ENCODE measurements around the gene FOXP4.

Gene FOXP4

GRCh38 chr6:41586252-41587007 is 40.2 kb downstream of the FOXP4 start:
- DNase-seq = no peak

GRCh38 chr6:41587131-41587879 is 41.1 kb downstream of the FOXP4 start:
- DNase-seq = no peak

- DNase-seq = no peak
Observed at GRCh38 chr6:41588111-41588510, 41.9 kb downstream of the FOXP4 start.

- no peak for DNase-seq
Observed at GRCh38 chr6:41589223-41589622, 43.0 kb downstream of the FOXP4 start.

GRCh38 chr6:41589636-41590622 is 43.7 kb downstream of the FOXP4 start:
- DNase-seq = no peak

- no peak for DNase-seq
Observed at GRCh38 chr6:41591122-41591521, 44.9 kb downstream of the FOXP4 start.

GRCh38 chr6:41591859-41592502 is 45.8 kb downstream of the FOXP4 start:
- DNase-seq = peak; percentile 62

GRCh38 chr6:41593406-41593805 is 47.2 kb downstream of the FOXP4 start:
- no peak for DNase-seq

- DNase-seq = no peak
Observed at GRCh38 chr6:41593839-41594238, 47.7 kb downstream of the FOXP4 start.

- no peak for DNase-seq
Observed at GRCh38 chr6:41594326-41594725, 48.1 kb downstream of the FOXP4 start.

GRCh38 chr6:41594766-41595165 is 48.6 kb downstream of the FOXP4 start:
- DNase-seq = no peak

- no peak for DNase-seq
Observed at GRCh38 chr6:41595166-41595565, 49.0 kb downstream of the FOXP4 start.

GRCh38 chr6:41596096-41596685 is 50.0 kb downstream of the FOXP4 start:
- no peak for DNase-seq

- no peak for DNase-seq
Observed at GRCh38 chr6:41596807-41597206, 50.6 kb downstream of the FOXP4 start.

- DNase-seq = no peak
Observed at GRCh38 chr6:41597246-41598000, 51.2 kb downstream of the FOXP4 start.

- no peak for DNase-seq
Observed at GRCh38 chr6:41598670-41599014, 52.5 kb downstream of the FOXP4 start.

GRCh38 chr6:41599015-41599851 is 53.1 kb downstream of the FOXP4 start:
- DNase-seq = no peak

- DNase-seq = no peak
Observed at GRCh38 chr6:41599852-41600445, 53.8 kb downstream of the FOXP4 start.

GRCh38 chr6:41600499-41601247 is 54.5 kb downstream of the FOXP4 start:
- no peak for DNase-seq

GRCh38 chr6:41601248-41601549 is 55.0 kb downstream of the FOXP4 start:
- DNase-seq = no peak

Data from stimulated activated naive CD4-positive, alpha-beta T cell treated with Interleukin-2 at 50 U/mL for 16 hours (primary cell).